ENCODE data around the gene CEP164. TPM values are rescaled to one million over a fixed set of nuclear protein-coding genes. Genes with fewer than 3 reads are reported as not detected.

CEP164 gene
- total and polyA plus RNA-seq, 4 experiments from 2014 or later: 12.7 to 42.5 (median 33.2) TPM

DNA sequence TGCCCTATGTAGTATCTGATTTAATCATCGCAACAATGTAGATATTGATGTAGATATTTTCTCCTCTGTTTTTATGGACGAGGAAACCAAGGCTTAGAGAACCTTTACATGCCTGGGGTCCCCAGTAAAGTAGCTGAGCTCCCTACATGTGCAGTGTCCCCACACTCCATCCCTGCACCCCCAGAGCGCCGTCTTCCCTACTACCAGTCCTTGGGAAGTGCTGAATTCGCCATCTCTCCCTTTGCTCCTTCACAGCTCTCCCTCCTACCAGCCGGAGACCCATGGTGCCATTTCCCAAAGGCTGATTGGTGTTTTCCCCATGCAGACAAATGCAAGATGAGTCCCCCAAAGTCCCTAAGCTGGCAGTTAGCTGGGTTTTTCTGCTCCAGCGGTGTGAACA is 86.0 kb downstream of the CEP164 start:
- Histone ChIP-seq H3K27me3 (ENCODE audit: insufficient read depth, low read length) (no peaks in the 10 kb centered on the region), H3K27ac (ENCODE audit: low read depth, low read length) (no peak overlapping the region), H3K36me3 (ENCODE audit: insufficient read depth, low read length) (peaks cover 8% of the 10 kb centered on the region), H3K4me1 (ENCODE audit: insufficient read depth, low read length) (no peaks in the 10 kb centered on the region), H3K9me3 (ENCODE audit: control insufficient read depth in 1 of 2, low read length in 2 of 2) (no peaks in the 10 kb centered on the region), H3K4me3 (ENCODE audit: low read length in 2 of 2) (no peak overlapping the region)
- no peak overlapping the region for H3K27ac Mint-ChIP-seq
- peaks cover 0 to 2% (median 0%) of the 10 kb centered on the region in 8 donors for H3K9me3 Mint-ChIP-seq
- no peaks in the 10 kb centered on the region for H3K4me1 Mint-ChIP-seq
- no peak for DNase-seq
- ChIA-PET CTCF (ENCODE audit: partially characterized antibody) (interaction anchor here (7.3 kb wide), 1 partner anchor 13 kb away, joined by 36 read pairs; no protein-coding TSS in a partner anchor), POLR2A (ENCODE audit: partially characterized antibody) (no interaction called here)
- H3K4me3 Mint-ChIP-seq: no peak overlapping the region
- no peaks in the 10 kb centered on the region for H3K27me3 Mint-ChIP-seq
- peaks cover 18 to 28% of the 10 kb centered on the region in 2 donors for H3K36me3 Mint-ChIP-seq
- intact Hi-C loops (cut with micrococcal nuclease): no loop called here

GRCh38 chr11:117414724-117415123 is 87.1 kb downstream of the CEP164 start:
- ChIA-PET CTCF (ENCODE audit: partially characterized antibody) (no interaction called here), POLR2A (ENCODE audit: partially characterized antibody) (no interaction called here)
- H3K9me3 ChIP-seq (ENCODE audit: control insufficient read depth in 1 of 2, low read length in 2 of 2): no peaks in the 10 kb centered on the region
- no peak for DNase-seq
- no peak overlapping the region for H3K27ac ChIP-seq (ENCODE audit: low read depth, low read length)
- Mint-ChIP-seq H3K27ac (peak overlapping the region in 1 of 7 donors; percentile 19), H3K27me3 (no peaks in the 10 kb centered on the region), H3K9me3 (no peaks in the 10 kb centered on the region), H3K4me1 (no peaks in the 10 kb centered on the region), H3K4me3 (no peak overlapping the region), H3K36me3 (peaks cover 7 to 21% of the 10 kb centered on the region in 2 donors)
- no peak overlapping the region for H3K4me3 ChIP-seq (ENCODE audit: low read length in 2 of 2)
- intact Hi-C loops (cut with micrococcal nuclease): no loop called here
- peaks cover under 1% of the 10 kb centered on the region for H3K36me3 ChIP-seq (ENCODE audit: insufficient read depth, low read length)
- no peaks in the 10 kb centered on the region for H3K27me3 ChIP-seq (ENCODE audit: insufficient read depth, low read length)
- no peaks in the 10 kb centered on the region for H3K4me1 ChIP-seq (ENCODE audit: insufficient read depth, low read length)

- intact Hi-C loops (cut with micrococcal nuclease): no loop called here
- no peaks in the 10 kb centered on the region for H3K4me1 ChIP-seq (ENCODE audit: insufficient read depth, low read length)
- Mint-ChIP-seq H3K4me1 (no peaks in the 10 kb centered on the region), H3K4me3 (no peak overlapping the region), H3K36me3 (peaks cover 4 to 14% of the 10 kb centered on the region in 2 donors), H3K27me3 (no peaks in the 10 kb centered on the region), H3K9me3 (no peaks in the 10 kb centered on the region), H3K27ac (no peak overlapping the region)
- no peaks in the 10 kb centered on the region for H3K36me3 ChIP-seq (ENCODE audit: insufficient read depth, low read length)
- POLR2A ChIA-PET (ENCODE audit: partially characterized antibody): no interaction called here
- H3K4me3 ChIP-seq (ENCODE audit: low read length in 2 of 2): no peak overlapping the region
- H3K27me3 ChIP-seq (ENCODE audit: insufficient read depth, low read length): no peaks in the 10 kb centered on the region
- no peak overlapping the region for H3K27ac ChIP-seq (ENCODE audit: low read depth, low read length)
- no peaks in the 10 kb centered on the region for H3K9me3 ChIP-seq (ENCODE audit: control insufficient read depth in 1 of 2, low read length in 2 of 2)
- CTCF ChIA-PET (ENCODE audit: partially characterized antibody): no interaction called here
- DNase-seq: no peak
These were observed 87.8 kb downstream of the CEP164 start for GRCh38 chr11:117415358-117415896.

DNA sequence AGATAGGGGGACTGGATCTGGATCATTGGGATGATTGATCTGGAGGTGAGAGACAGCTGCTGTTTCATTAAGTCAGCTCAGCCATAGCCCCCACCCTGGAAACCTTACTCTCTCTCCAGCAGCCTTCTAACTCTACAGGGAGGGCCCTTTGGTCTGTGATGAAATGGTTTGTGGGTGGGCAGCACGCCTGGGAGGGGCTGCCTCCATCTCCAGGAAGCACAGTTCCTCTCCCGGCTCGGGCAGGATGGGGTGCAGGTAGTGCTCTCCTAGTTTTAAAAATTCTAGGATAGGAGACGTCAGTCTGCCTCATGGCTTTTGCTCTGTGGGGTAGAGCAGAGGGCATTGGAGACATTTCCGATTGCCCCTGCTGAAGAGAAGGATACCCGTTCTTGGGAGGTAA is 89.7 kb downstream of the CEP164 start:
- no peaks in the 10 kb centered on the region for H3K27me3 Mint-ChIP-seq
- no peak for DNase-seq
- ChIA-PET POLR2A (ENCODE audit: partially characterized antibody) (no interaction called here), CTCF (ENCODE audit: partially characterized antibody) (interaction anchor here (1.7 kb wide), 1 partner anchor 9 kb away, joined by 5 read pairs; no protein-coding TSS in a partner anchor)
- no peaks in the 10 kb centered on the region for H3K9me3 ChIP-seq (ENCODE audit: control insufficient read depth in 1 of 2, low read length in 2 of 2)
- H3K4me3 Mint-ChIP-seq: no peak overlapping the region
- H3K27ac Mint-ChIP-seq: no peak overlapping the region
- peaks cover 4 to 8% of the 10 kb centered on the region in 2 donors for H3K36me3 Mint-ChIP-seq
- no peaks in the 10 kb centered on the region for H3K4me1 Mint-ChIP-seq
- intact Hi-C loops (cut with micrococcal nuclease): no loop called here
- no peak overlapping the region for H3K4me3 ChIP-seq (ENCODE audit: low read length in 2 of 2)
- H3K9me3 Mint-ChIP-seq: no peaks in the 10 kb centered on the region
- no peaks in the 10 kb centered on the region for H3K36me3 ChIP-seq (ENCODE audit: insufficient read depth, low read length)
- no peak overlapping the region for H3K27ac ChIP-seq (ENCODE audit: low read depth, low read length)
- H3K4me1 ChIP-seq (ENCODE audit: insufficient read depth, low read length): no peaks in the 10 kb centered on the region
- no peaks in the 10 kb centered on the region for H3K27me3 ChIP-seq (ENCODE audit: insufficient read depth, low read length)

- Mint-ChIP-seq H3K4me3 (no peak overlapping the region), H3K27me3 (no peaks in the 10 kb centered on the region), H3K4me1 (no peaks in the 10 kb centered on the region), H3K36me3 (peaks cover 3 to 4% of the 10 kb centered on the region in 2 donors), H3K9me3 (no peaks in the 10 kb centered on the region), H3K27ac (no peak overlapping the region)
- POLR2A ChIA-PET (ENCODE audit: partially characterized antibody): no interaction called here
- no peak for DNase-seq
- H3K4me1 ChIP-seq (ENCODE audit: insufficient read depth, low read length): no peaks in the 10 kb centered on the region
- no peaks in the 10 kb centered on the region for H3K27me3 ChIP-seq (ENCODE audit: insufficient read depth, low read length)
- intact Hi-C loops (cut with micrococcal nuclease): no loop called here
- no peaks in the 10 kb centered on the region for H3K9me3 ChIP-seq (ENCODE audit: control insufficient read depth in 1 of 2, low read length in 2 of 2)
- CTCF ChIA-PET (ENCODE audit: partially characterized antibody): interaction anchor here (1.7 kb wide), 1 partner anchor 8 kb away, joined by 5 read pairs; no protein-coding TSS in a partner anchor
- no peaks in the 10 kb centered on the region for H3K36me3 ChIP-seq (ENCODE audit: insufficient read depth, low read length)
- H3K4me3 ChIP-seq (ENCODE audit: low read length in 2 of 2): no peak overlapping the region
- H3K27ac ChIP-seq (ENCODE audit: low read depth, low read length): no peak overlapping the region
These were observed 90.2 kb downstream of the CEP164 start for GRCh38 chr11:117417856-117418255.

DNA sequence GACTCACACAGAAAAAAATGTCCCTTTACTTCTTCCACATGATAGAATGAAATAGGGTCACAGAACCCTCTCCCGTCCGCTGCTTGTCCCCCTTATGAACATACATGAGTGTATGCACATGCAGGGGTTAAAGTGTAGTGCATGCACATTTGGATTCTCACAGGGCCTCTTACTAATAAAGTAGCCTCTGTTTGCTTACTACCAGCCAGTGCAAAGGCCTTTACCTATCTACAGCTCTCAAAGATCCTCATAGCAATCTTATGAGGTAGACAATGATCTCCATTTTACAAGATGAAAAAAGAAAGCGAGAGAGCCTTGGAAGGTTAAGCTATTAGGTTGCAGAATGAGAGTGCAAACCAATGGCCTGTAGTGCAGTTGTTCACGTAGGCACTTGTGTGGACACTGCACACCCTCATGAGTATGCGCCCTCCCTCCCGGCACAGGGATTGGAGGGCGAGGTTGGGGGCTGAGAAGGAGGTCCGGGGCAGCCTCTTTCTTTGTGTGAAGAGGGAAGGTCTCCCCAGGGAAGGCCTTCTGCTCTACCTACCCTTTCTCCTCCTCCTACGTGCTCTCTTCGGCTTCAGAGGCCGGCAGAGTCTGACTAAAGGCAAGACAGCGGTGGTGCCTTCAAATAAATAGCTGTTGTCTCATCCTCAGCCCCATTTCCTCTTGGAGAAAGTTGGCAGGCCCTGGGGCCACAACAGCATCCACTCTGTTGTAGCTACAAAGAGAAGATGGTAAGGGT is 91.3 kb downstream of the CEP164 start:
- H3K36me3 Mint-ChIP-seq: no peaks in the 10 kb centered on the region

GRCh38 chr11:117419482-117420142 is 92.0 kb downstream of the CEP164 start:
- Mint-ChIP-seq H3K27me3 (no peaks in the 10 kb centered on the region), H3K4me1 (no peaks in the 10 kb centered on the region), H3K27ac (no peak overlapping the region), H3K4me3 (no peak overlapping the region), H3K9me3 (no peaks in the 10 kb centered on the region), H3K36me3 (no peaks in the 10 kb centered on the region)
- Histone ChIP-seq H3K9me3 (ENCODE audit: control insufficient read depth in 1 of 2, low read length in 2 of 2) (no peaks in the 10 kb centered on the region), H3K4me3 (ENCODE audit: low read length in 2 of 2) (no peak overlapping the region), H3K27ac (ENCODE audit: low read depth, low read length) (no peak overlapping the region), H3K4me1 (ENCODE audit: insufficient read depth, low read length) (no peaks in the 10 kb centered on the region), H3K27me3 (ENCODE audit: insufficient read depth, low read length) (no peaks in the 10 kb centered on the region), H3K36me3 (ENCODE audit: insufficient read depth, low read length) (no peaks in the 10 kb centered on the region)
- no peak for DNase-seq
- intact Hi-C loops (cut with micrococcal nuclease): loop anchor here (10.0 kb wide), 1 partner anchor 755 kb away; the partner anchor contains the start of gene SCN2B
- POLR2A ChIA-PET (ENCODE audit: partially characterized antibody): no interaction called here
- CTCF ChIA-PET (ENCODE audit: partially characterized antibody): interaction anchor here (1.2 kb wide), 1 partner anchor 8 kb away, joined by 3 read pairs; no protein-coding TSS in a partner anchor

More for the DNA sequence above, 91.3 kb downstream of the CEP164 start:
- Histone ChIP-seq H3K4me3 (ENCODE audit: low read length in 2 of 2) (no peak overlapping the region), H3K36me3 (ENCODE audit: insufficient read depth, low read length) (no peaks in the 10 kb centered on the region), H3K27me3 (ENCODE audit: insufficient read depth, low read length) (no peaks in the 10 kb centered on the region), H3K4me1 (ENCODE audit: insufficient read depth, low read length) (no peaks in the 10 kb centered on the region), H3K9me3 (ENCODE audit: control insufficient read depth in 1 of 2, low read length in 2 of 2) (no peaks in the 10 kb centered on the region), H3K27ac (ENCODE audit: low read depth, low read length) (no peak overlapping the region)
- H3K27me3 Mint-ChIP-seq: no peaks in the 10 kb centered on the region
- no peaks in the 10 kb centered on the region for H3K4me1 Mint-ChIP-seq
- no peak for DNase-seq
- intact Hi-C loops (cut with micrococcal nuclease): no loop called here
- ChIA-PET POLR2A (ENCODE audit: partially characterized antibody) (no interaction called here), CTCF (ENCODE audit: partially characterized antibody) (interaction anchor here (1.2 kb wide), 1 partner anchor 9 kb away, joined by 3 read pairs; no protein-coding TSS in a partner anchor)
- H3K9me3 Mint-ChIP-seq: no peaks in the 10 kb centered on the region
- H3K4me3 Mint-ChIP-seq: no peak overlapping the region
- H3K27ac Mint-ChIP-seq: no peak overlapping the region

Data from CD4-positive, alpha-beta memory T cell (primary cell).